SK-N-SH (cell line): Measurements from ENCODE around the gene ZNF469. TPM values are rescaled to one million over a fixed set of nuclear protein-coding genes. Genes with fewer than 3 reads are reported as not detected.

Experiments used
- CTCF ChIA-PET: fragments of 300-600, 350-600 bp; formaldehyde crosslinking; extraction: SDS; loops from one replicate; lab custom pipeline; 2021; lab: Yijun Ruan, JAX
- POLR2A ChIA-PET: fragments of 350-600 bp; sonication (Branson Sonifier 250); formaldehyde crosslinking; extraction: SDS; loops from one replicate; lab custom pipeline; 2020; ENCODE audit warnings: antibody characterized with exemption, inconsistent platforms; lab: Yijun Ruan, JAX
- DNase-seq: peaks from one replicate; pipeline ENCODE4 v3.0.0; 2012
- H2AFZ ChIP-seq: fragments of 200-600 bp; sonication (generic); 2 replicates; pipeline ENCODE4 v1.8.1; 2016; ENCODE audit warnings: antibody characterized with exemption, mild to moderate bottlenecking, low read depth
- H3F3A ChIP-seq: fragments of 200-600 bp; sonication (generic); replicated peaks from 2 replicates; pipeline ENCODE3; 2016; ENCODE audit warnings: antibody characterized with exemption, mild to moderate bottlenecking; ENCODE audit not compliant: insufficient read depth
- H3K27ac ChIP-seq, 2 experiments: fragments of 200-500 bp in 1 of 2; fragments of 200-600 bp in 1 of 2; sonication (Bioruptor generic) in 1 of 2; sonication (generic), shearing (Covaris generic) in 1 of 2; 2 replicates each; pipeline versions ENCODE4 v1.5.1 to v1.6.1; 2014 to 2016; ENCODE audit warnings: low read depth in 2 of 2, inconsistent platforms in 1 of 2, low read length in 1 of 2, mild to moderate bottlenecking in 1 of 2, mixed read lengths in 1 of 2
- H3K27me3 ChIP-seq: fragments of 200-600 bp; sonication (generic), shearing (Covaris generic); 2 replicates; pipeline ENCODE4 v1.6.1; 2016; ENCODE audit warnings: mixed run types; ENCODE audit not compliant: insufficient read depth
- H3K36me3 ChIP-seq, 2 experiments: fragments of 200-500 bp in 1 of 2; fragments of 200-600 bp in 1 of 2; sonication (Bioruptor generic) in 1 of 2; sonication (generic) in 1 of 2; replicated peaks in 1 of 2; 2 replicates each; pipeline versions ENCODE3 to v1.5.1; 2014 to 2016; ENCODE audit warnings: low read length in 1 of 2, mild to moderate bottlenecking in 1 of 2; ENCODE audit not compliant: insufficient read depth in 2 of 2, control insufficient read depth in 1 of 2
- H3K4me1 ChIP-seq, 2 experiments: fragments of 200-500 bp in 1 of 2; fragments of 200-600 bp in 1 of 2; sonication (Bioruptor generic) in 1 of 2; sonication (generic), shearing (Covaris generic) in 1 of 2; 2 replicates each; pipeline versions ENCODE4 v1.5.1 to v1.6.1; 2014 to 2016; ENCODE audit warnings: low read depth in 1 of 2, low read length in 1 of 2, mixed run types in 1 of 2; ENCODE audit not compliant: insufficient read depth in 2 of 2, control insufficient read depth in 1 of 2
- H3K4me2 ChIP-seq: fragments of 200-600 bp; sonication (generic), shearing (Covaris generic); 2 replicates; pipeline ENCODE4 v1.6.1; 2017; ENCODE audit warnings: mixed run types
- H3K4me3 ChIP-seq, 2 experiments: fragments of 200-500 bp in 1 of 2; fragments of 200-600 bp in 1 of 2; sonication (Bioruptor generic) in 1 of 2; sonication (generic), shearing (Covaris generic) in 1 of 2; 2 replicates each; pipeline versions ENCODE4 v1.5.1 to v1.8.1; 2014 to 2016; ENCODE audit warnings: low read depth in 2 of 2, inconsistent platforms in 1 of 2, low read length in 1 of 2, mild to moderate bottlenecking in 1 of 2, mixed read lengths in 1 of 2, moderate library complexity in 1 of 2
- H3K79me2 ChIP-seq: fragments of 200-600 bp; sonication (generic); 2 replicates; pipeline ENCODE4 v1.8.1; 2017; ENCODE audit warnings: mild to moderate bottlenecking; ENCODE audit not compliant: insufficient read depth
- H3K9ac ChIP-seq: fragments of 200-600 bp; sonication (generic); 2 replicates; pipeline ENCODE4 v1.6.1; 2017; ENCODE audit warnings: mixed run types
- H3K9me2 ChIP-seq: fragments of 200-600 bp; sonication (generic); 2 replicates; pipeline ENCODE4 v1.6.1; 2017; ENCODE audit warnings: mixed run types
- H3K9me3 ChIP-seq: fragments of 200-600 bp; sonication (generic); 2 replicates; pipeline ENCODE4 v1.6.1; 2017; ENCODE audit warnings: mixed run types, mild to moderate bottlenecking, moderate library complexity
- H4K20me1 ChIP-seq: fragments of 200-600 bp; sonication (generic); 2 replicates; pipeline ENCODE4 v1.6.1; 2017; ENCODE audit warnings: mild to moderate bottlenecking, mixed run types; ENCODE audit not compliant: insufficient read depth
- CHD2 ChIP-seq: fragments of 150-350 bp; IDR thresholded peaks from 2 replicates; pipeline ENCODE4 v1.6.1; 2018; ENCODE audit warnings: low read length; ENCODE audit not compliant: partially characterized antibody
- FOSL2 ChIP-seq: IDR thresholded peaks from 2 replicates; pipeline ENCODE4 v1.4.0; 2012; ENCODE audit warnings: low read depth, mild to moderate bottlenecking, moderate library complexity, borderline replicate concordance
- FOXJ3 ChIP-seq: sonication (generic); formaldehyde crosslinking; IDR thresholded peaks from 2 replicates; pipeline ENCODE4 v1.5.1; 2020; ENCODE audit warnings: mild to moderate bottlenecking, missing genetic modification reagents
- GATA2 ChIP-seq: sonication (generic); formaldehyde crosslinking; IDR thresholded peaks from 2 replicates; pipeline ENCODE4 v1.5.0; 2020; ENCODE audit warnings: mild to moderate bottlenecking, missing genetic modification reagents
- JUND ChIP-seq: IDR thresholded peaks from 2 replicates; pipeline ENCODE4 v1.4.0; 2012
- MEF2A ChIP-seq: IDR thresholded peaks from 2 replicates; pipeline ENCODE4 v1.4.0; 2012; ENCODE audit warnings: low read depth, borderline replicate concordance
- NFIC ChIP-seq: IDR thresholded peaks from 2 replicates; pipeline ENCODE4 v1.4.0; 2012; ENCODE audit warnings: borderline replicate concordance
- POLR2AphosphoS5 ChIP-seq: IDR thresholded peaks from 2 replicates; pipeline ENCODE4 v1.6.1; 2012; ENCODE audit warnings: low read depth, low read length
- RCOR1 ChIP-seq: fragments of 150-350 bp; IDR thresholded peaks from 2 replicates; pipeline ENCODE4 v1.6.1; 2017; ENCODE audit warnings: antibody characterized with exemption, low read length
- RFX5 ChIP-seq: IDR thresholded peaks from 2 replicates; pipeline ENCODE4 v1.6.1; 2012; ENCODE audit warnings: mild to moderate bottlenecking, improper control_type of control experiment, low read length
- RXRA ChIP-seq: IDR thresholded peaks from 2 replicates; pipeline ENCODE4 v1.4.0; 2012; ENCODE audit warnings: low read depth, mild to moderate bottlenecking, borderline replicate concordance
- SMC3 ChIP-seq: IDR thresholded peaks from 2 replicates; pipeline ENCODE4 v1.6.1; 2012; ENCODE audit warnings: low read depth, low read length, improper control_type of control experiment
- TAF1 ChIP-seq: IDR thresholded peaks from 2 replicates; pipeline ENCODE4 v1.6.1; 2012; ENCODE audit warnings: low read depth, mild to moderate bottlenecking, low read length, moderate library complexity, borderline replicate concordance
- USF1 ChIP-seq: IDR thresholded peaks from 2 replicates; pipeline ENCODE4 v1.4.0; 2012; ENCODE audit warnings: low read depth, borderline replicate concordance
- USF2 ChIP-seq: fragments of 150-350 bp; IDR thresholded peaks from 2 replicates; pipeline ENCODE4 v1.6.1; 2017; ENCODE audit warnings: antibody characterized with exemption, low read length, low read depth, borderline replicate concordance
- WGBS: methylation state at CpG from one replicate; pipeline ENCODE4 v1.1.6; 2017; ENCODE audit warnings: low lambda C conversion rate; 5-methylcytosine and 5-hydroxymethylcytosine counted together
- polyA plus RNA-seq, 3 experiments: library from polyadenylated mRNA; depleted of rRNA; stranded (reverse); fragments of >200 nt; gene quantifications; 2 replicates each; pipeline ENCODE4 v1.2.3, GENCODE V29; 2012
- TF ChIP-seq, protein P1 (sequence below): fragments of 200-600 bp; sonication (generic); IDR thresholded peaks from 2 replicates; pipeline ENCODE4 v1.6.1; 2017; ENCODE audit warnings: antibody characterized with exemption, mild to moderate bottlenecking, moderate library complexity
- TF ChIP-seq, protein P2 (sequence below): IDR thresholded peaks from 2 replicates; pipeline ENCODE4 v1.6.1; 2012; ENCODE audit warnings: mild to moderate bottlenecking, low read depth, low read length, moderate library complexity

ZNF469 gene
- polyA plus RNA-seq, 1 of the 3 experiments (the other 2 are of a cell fraction): 0.56 TPM

DNA sequence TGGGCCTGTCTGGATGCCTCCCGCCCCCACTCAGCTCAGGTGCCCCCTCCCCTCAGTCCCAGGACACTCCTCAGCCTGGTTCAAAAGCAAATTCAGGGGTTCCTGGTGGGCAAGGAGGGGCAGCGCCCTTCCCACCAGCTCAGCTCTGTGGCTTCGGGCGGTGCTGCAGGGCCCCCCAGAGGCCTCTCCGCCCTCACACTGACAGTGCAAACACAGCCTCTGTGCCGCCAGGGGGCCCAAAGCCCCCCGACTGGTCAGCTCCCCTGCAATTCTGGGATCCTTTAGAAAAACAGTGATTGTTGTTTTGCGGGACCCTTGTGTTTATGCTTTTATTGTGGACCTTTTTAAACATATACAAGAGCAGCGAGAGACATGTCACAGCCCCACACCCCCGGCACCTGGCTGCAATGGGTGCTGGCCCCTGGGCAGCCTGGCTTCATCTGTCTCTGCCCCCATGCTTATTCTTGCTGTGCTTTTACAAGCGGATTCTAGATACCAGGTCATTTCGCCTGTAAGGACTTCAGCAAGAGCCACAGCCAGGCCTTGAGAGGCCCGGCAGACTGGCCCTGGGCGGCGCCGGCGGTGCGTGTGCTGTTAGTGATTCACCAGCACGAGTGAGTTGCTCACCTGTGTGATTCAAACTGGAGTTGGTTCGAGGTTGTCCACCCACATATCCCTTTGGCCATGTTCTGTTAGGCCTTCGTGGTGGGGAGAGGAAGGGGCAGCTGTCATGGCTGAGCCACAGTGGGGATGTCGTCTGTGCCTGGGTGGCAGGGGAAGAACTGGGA lies 21.2 kb downstream of the ZNF469 start:
- no peak for DNase-seq
- no peak for TF ChIP-seq NFIC
- TF ChIP-seq JUND: no peak
- no peak for TF ChIP-seq GATA2 (CRISPR knock-in tag)
- no peak for TF ChIP-seq SMC3
- TF ChIP-seq USF2: no peak
- no peak for TF ChIP-seq MEF2A
- TF ChIP-seq, all 33 proteins: peak for 0
- H3K27ac ChIP-seq: no peak overlapping the region; a peak in 1 of 4 replicates
- ChIA-PET CTCF (interaction anchor here (1.6 kb wide), 1 partner anchor 21 kb away, joined by 8 read pairs; the partner anchor contains the start of gene ZNF469), POLR2A (no interaction called here)
- H3K9me2 ChIP-seq: no peaks in the 10 kb centered on the region
- no peaks in the 10 kb centered on the region for H3K36me3 ChIP-seq
- no peak overlapping the region for H2AFZ ChIP-seq
- 86% methylated on average over 19 of the region's 22 CpGs for WGBS
- peaks cover 0 to 43% of the 10 kb centered on the region in 2 experiments; a peak in 1 of 4 replicates for H3K4me1 ChIP-seq
- no peaks in the 10 kb centered on the region; the same call in 1 of the 2 replicates for H3K79me2 ChIP-seq
- no peak overlapping the region for H3K4me3 ChIP-seq
- no peak overlapping the region for H3K9ac ChIP-seq
- no peaks in the 10 kb centered on the region for H3F3A ChIP-seq
- H3K4me2 ChIP-seq: no peak overlapping the region
- H3K9me3 ChIP-seq: no peaks in the 10 kb centered on the region
- H3K27me3 ChIP-seq: no peaks in the 10 kb centered on the region
- H4K20me1 ChIP-seq: 0 out of 2 replicates have a peak, but pooled peaks cover 10% of the 10 kb centered on the region

DNA sequence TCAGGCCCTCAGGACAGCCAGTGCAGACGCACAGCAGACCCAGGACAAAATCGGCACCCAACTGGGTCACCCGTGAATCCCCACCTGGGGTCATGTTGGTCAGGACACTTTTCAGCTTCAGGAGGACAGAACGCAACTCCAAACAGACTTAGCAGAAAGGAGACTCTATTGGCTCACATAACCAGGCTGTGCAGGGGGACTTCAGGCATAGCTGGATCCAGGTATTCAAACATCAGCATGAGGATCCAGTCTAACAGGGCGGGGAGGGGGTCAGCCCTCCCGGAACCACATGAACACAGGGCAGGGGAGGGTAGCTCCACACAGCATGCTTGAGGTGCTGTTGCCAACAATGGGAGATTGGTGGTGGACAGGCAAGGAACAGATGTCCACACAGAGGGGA lies 22.0 kb downstream of the ZNF469 start:
- Histone ChIP-seq H2AFZ (no peak overlapping the region), H3K9me2 (no peaks in the 10 kb centered on the region), H3K9me3 (no peaks in the 10 kb centered on the region), H3F3A (no peaks in the 10 kb centered on the region), H4K20me1 (0 out of 2 replicates have a peak, but pooled peaks cover 10% of the 10 kb centered on the region), H3K36me3 (no peaks in the 10 kb centered on the region), H3K27me3 (no peaks in the 10 kb centered on the region), H3K9ac (no peak overlapping the region), H3K4me1 (peaks cover 0 to 44% of the 10 kb centered on the region in 2 experiments; a peak in 1 of 4 replicates), H3K4me2 (no peak overlapping the region), H3K79me2 (no peaks in the 10 kb centered on the region; the same call in 1 of the 2 replicates), H3K4me3 (no peak overlapping the region), H3K27ac (peak overlapping the region in 1 of 2 experiments; percentile 91; a peak in 1 of 4 replicates)
- no peak for DNase-seq
- CTCF ChIA-PET: interaction anchor here (1.4 to 2.3 kb wide), 4 partner anchors 12 to 33 kb away, joined by 3 to 12 read pairs (median 6); partner anchors contain the start of gene ZNF469
- POLR2A ChIA-PET: no interaction called here
- 100% methylated on average over 2 of the region's 6 CpGs for WGBS
- TF ChIP-seq, protein P1, sequence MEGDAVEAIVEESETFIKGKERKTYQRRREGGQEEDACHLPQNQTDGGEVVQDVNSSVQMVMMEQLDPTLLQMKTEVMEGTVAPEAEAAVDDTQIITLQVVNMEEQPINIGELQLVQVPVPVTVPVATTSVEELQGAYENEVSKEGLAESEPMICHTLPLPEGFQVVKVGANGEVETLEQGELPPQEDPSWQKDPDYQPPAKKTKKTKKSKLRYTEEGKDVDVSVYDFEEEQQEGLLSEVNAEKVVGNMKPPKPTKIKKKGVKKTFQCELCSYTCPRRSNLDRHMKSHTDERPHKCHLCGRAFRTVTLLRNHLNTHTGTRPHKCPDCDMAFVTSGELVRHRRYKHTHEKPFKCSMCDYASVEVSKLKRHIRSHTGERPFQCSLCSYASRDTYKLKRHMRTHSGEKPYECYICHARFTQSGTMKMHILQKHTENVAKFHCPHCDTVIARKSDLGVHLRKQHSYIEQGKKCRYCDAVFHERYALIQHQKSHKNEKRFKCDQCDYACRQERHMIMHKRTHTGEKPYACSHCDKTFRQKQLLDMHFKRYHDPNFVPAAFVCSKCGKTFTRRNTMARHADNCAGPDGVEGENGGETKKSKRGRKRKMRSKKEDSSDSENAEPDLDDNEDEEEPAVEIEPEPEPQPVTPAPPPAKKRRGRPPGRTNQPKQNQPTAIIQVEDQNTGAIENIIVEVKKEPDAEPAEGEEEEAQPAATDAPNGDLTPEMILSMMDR: no peak
- no peak for TF ChIP-seq RFX5
- no peak for TF ChIP-seq CHD2
- no peak for TF ChIP-seq POLR2AphosphoS5
- TF ChIP-seq FOSL2: no peak
- TF ChIP-seq RCOR1: no peak
- TF ChIP-seq, protein P2, sequence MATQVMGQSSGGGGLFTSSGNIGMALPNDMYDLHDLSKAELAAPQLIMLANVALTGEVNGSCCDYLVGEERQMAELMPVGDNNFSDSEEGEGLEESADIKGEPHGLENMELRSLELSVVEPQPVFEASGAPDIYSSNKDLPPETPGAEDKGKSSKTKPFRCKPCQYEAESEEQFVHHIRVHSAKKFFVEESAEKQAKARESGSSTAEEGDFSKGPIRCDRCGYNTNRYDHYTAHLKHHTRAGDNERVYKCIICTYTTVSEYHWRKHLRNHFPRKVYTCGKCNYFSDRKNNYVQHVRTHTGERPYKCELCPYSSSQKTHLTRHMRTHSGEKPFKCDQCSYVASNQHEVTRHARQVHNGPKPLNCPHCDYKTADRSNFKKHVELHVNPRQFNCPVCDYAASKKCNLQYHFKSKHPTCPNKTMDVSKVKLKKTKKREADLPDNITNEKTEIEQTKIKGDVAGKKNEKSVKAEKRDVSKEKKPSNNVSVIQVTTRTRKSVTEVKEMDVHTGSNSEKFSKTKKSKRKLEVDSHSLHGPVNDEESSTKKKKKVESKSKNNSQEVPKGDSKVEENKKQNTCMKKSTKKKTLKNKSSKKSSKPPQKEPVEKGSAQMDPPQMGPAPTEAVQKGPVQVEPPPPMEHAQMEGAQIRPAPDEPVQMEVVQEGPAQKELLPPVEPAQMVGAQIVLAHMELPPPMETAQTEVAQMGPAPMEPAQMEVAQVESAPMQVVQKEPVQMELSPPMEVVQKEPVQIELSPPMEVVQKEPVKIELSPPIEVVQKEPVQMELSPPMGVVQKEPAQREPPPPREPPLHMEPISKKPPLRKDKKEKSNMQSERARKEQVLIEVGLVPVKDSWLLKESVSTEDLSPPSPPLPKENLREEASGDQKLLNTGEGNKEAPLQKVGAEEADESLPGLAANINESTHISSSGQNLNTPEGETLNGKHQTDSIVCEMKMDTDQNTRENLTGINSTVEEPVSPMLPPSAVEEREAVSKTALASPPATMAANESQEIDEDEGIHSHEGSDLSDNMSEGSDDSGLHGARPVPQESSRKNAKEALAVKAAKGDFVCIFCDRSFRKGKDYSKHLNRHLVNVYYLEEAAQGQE: no peak
- no peak for TF ChIP-seq MEF2A
- TF ChIP-seq RXRA: no peak
- no peak for TF ChIP-seq TAF1
- TF ChIP-seq FOXJ3 (CRISPR knock-in tag): no peak
- TF ChIP-seq USF1: no peak
